SK-N-SH treated with all-trans-retinoic acid at 6 μM for 48 hours (cell line): Measurements from ENCODE around the gene CYP27C1.

Experiments
- ATAC-seq: fragments of 200-7000 bp; cut with Tn5 transposase; 3 replicates; pipeline ENCODE4 v1.9.1; 2020; ENCODE audit warnings: mild to moderate bottlenecking, moderate library complexity
- ARNTL ChIP-seq: fragments of 450-650 bp; formaldehyde crosslinking; IDR thresholded peaks from 2 replicates; pipeline ENCODE4 v1.5.0; 2020; ENCODE audit warnings: low read depth, mild to moderate bottlenecking, moderate library complexity, borderline replicate concordance
- BACH2 ChIP-seq: fragments of 250-450 bp; sonication (Bioruptor Pico); IDR thresholded peaks from 2 replicates; pipeline ENCODE4 v1.9.0; 2021; ENCODE audit warnings: mild to moderate bottlenecking, borderline replicate concordance
- CREB5 ChIP-seq: fragments of 250-450 bp; sonication (Bioruptor Pico); IDR thresholded peaks from 2 replicates; pipeline ENCODE4 v1.5.1; 2020; ENCODE audit warnings: low read depth, mild to moderate bottlenecking, moderate library complexity
- CSDC2 ChIP-seq: fragments of 250-450 bp; sonication (Bioruptor Pico); IDR thresholded peaks from 2 replicates; pipeline ENCODE4 v1.5.0; 2020; ENCODE audit warnings: mild to moderate bottlenecking, moderate library complexity
- CSRNP3 ChIP-seq: fragments of 250-450 bp; sonication (Bioruptor Pico); IDR thresholded peaks from 2 replicates; pipeline ENCODE4 v1.5.1; 2021; ENCODE audit warnings: mild to moderate bottlenecking, moderate library complexity
- ESRRG ChIP-seq: fragments of 250-450 bp; sonication (Bioruptor Pico); IDR thresholded peaks from 2 replicates; pipeline ENCODE4 v1.6.1; 2021; ENCODE audit warnings: mild to moderate bottlenecking
- GLIS3 ChIP-seq: fragments of 250-450 bp; sonication (Bioruptor Pico); IDR thresholded peaks from 2 replicates; pipeline ENCODE4 v1.5.0; 2020; ENCODE audit warnings: mild to moderate bottlenecking, moderate library complexity
- ISL1 ChIP-seq: fragments of 250-450 bp; sonication (Bioruptor Pico); IDR thresholded peaks from 2 replicates; pipeline ENCODE4 v2.1.2; 2022; ENCODE audit warnings: mild to moderate bottlenecking, moderate library complexity
- PATZ1 ChIP-seq: fragments of 250-450 bp; sonication (Bioruptor Pico); IDR thresholded peaks from 2 replicates; pipeline ENCODE4 v1.8.0; 2020; ENCODE audit warnings: mild to moderate bottlenecking, moderate library complexity, borderline replicate concordance
- RARB ChIP-seq: fragments of 250-450 bp; sonication (Bioruptor Pico); IDR thresholded peaks from 2 replicates; pipeline ENCODE4 v1.8.0; 2021; ENCODE audit warnings: mild to moderate bottlenecking, moderate library complexity
- TCF4 ChIP-seq: fragments of 250-450 bp; sonication (Bioruptor Pico); IDR thresholded peaks from 2 replicates; pipeline ENCODE4 v1.8.0; 2021; ENCODE audit warnings: mild to moderate bottlenecking, moderate library complexity, borderline replicate concordance
- TOX ChIP-seq: fragments of 250-450 bp; sonication (Bioruptor Pico); IDR thresholded peaks from 2 replicates; pipeline ENCODE4 v1.8.0; 2021; ENCODE audit warnings: mild to moderate bottlenecking, moderate library complexity, borderline replicate concordance
- TSHZ2 ChIP-seq: fragments of 250-450 bp; sonication (Bioruptor Pico); IDR thresholded peaks from 2 replicates; pipeline ENCODE4 v1.5.0; 2020; ENCODE audit warnings: mild to moderate bottlenecking, moderate library complexity
- ZC3H10 ChIP-seq: fragments of 250-450 bp; sonication (Bioruptor Pico); IDR thresholded peaks from 2 replicates; pipeline ENCODE4 v1.5.1; 2021; ENCODE audit warnings: mild to moderate bottlenecking, moderate library complexity
- ZFP3 ChIP-seq: fragments of 250-450 bp; sonication (Bioruptor Pico); IDR thresholded peaks from 2 replicates; pipeline ENCODE4 v1.5.0; 2020; ENCODE audit warnings: mild to moderate bottlenecking, moderate library complexity
- ZFP30 ChIP-seq: fragments of 450-650 bp; formaldehyde crosslinking; IDR thresholded peaks from 2 replicates; pipeline ENCODE4 v1.5.0; 2022; ENCODE audit warnings: mild to moderate bottlenecking, moderate library complexity
- ZNF565 ChIP-seq: fragments of 450-650 bp; formaldehyde crosslinking; conservative IDR thresholded peaks from 2 replicates; pipeline ENCODE4 v1.5.0; 2020; ENCODE audit warnings: low read depth, mild to moderate bottlenecking, moderate library complexity
- ZNF8 ChIP-seq: fragments of 450-650 bp; formaldehyde crosslinking; IDR thresholded peaks from 2 replicates; pipeline ENCODE4 v1.5.0; 2020; ENCODE audit warnings: mild to moderate bottlenecking, moderate library complexity

The CYP27C1 gene

DNA sequence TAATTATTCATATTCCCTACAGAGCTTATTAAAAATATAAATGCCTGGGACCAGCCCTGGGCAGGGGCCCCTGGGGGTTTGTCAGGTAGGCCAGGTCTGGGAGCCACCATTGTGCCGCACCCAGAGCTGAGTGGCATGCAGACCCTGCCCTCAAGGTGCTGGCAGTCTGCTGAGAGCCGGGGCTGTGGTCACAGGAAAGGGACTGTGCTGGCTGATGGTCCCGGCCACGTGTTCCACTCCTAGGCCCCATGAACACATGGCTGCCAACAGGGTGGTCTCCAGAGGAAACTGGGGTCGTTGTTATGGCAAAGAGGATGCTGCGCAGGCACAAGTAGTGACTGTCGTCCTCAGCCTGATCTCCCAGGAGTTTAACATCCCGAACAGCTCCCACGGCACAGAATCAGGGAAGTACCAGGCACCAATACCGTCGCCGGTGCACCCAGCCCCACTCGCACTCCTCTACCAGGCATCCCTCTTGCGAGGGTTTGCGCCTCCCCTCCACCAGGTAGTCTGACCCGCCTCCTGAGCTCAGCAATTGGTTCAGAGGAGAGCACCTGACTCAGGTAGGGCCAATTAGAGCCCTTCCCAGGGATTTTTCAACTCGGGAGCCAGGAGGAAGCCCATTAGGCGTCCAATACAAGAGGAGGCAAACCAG lies 73.9 kb downstream of the CYP27C1 start:
- ATAC-seq, result no peak
- TF ChIP-seq ZNF8 (no peak), BACH2 (no peak), ISL1 (CRISPR knock-in tag) (no peak), ZFP30 (CRISPR knock-in tag) (no peak), ARNTL (CRISPR knock-in tag) (no peak), ZNF565 (no peak), CREB5 (no peak), ESRRG (CRISPR knock-in tag) (no peak), ZC3H10 (CRISPR knock-in tag) (no peak), GLIS3 (CRISPR knock-in tag) (no peak), CSRNP3 (CRISPR knock-in tag) (no peak), TOX (no peak), RARB (CRISPR knock-in tag) (no peak), CSDC2 (no peak), ZFP3 (CRISPR knock-in tag) (no peak), TSHZ2 (CRISPR knock-in tag) (no peak)

- TF ChIP-seq CSRNP3 (CRISPR knock-in tag), result no peak
- TF ChIP-seq TCF4 (CRISPR knock-in tag), result no peak
- TF ChIP-seq ZFP30 (CRISPR knock-in tag), result no peak
- no peak for TF ChIP-seq ARNTL (CRISPR knock-in tag)
- TF ChIP-seq TSHZ2 (CRISPR knock-in tag), result no peak
- no peak for TF ChIP-seq RARB (CRISPR knock-in tag)
- TF ChIP-seq PATZ1, result no peak
- TF ChIP-seq ZC3H10 (CRISPR knock-in tag), result no peak
- no peak for TF ChIP-seq ZFP3 (CRISPR knock-in tag)
- no peak for TF ChIP-seq CSDC2
- TF ChIP-seq CREB5, result no peak
- no peak for TF ChIP-seq ZNF8
- peak; percentile 14; the same call in 1 of the 3 replicates for ATAC-seq
These were observed 74.7 kb downstream of the CYP27C1 start for GRCh38 chr2:127145280-127145895.
